ENCODE measurements around the gene SNAI3. TPM values are rescaled to one million over a fixed set of nuclear protein-coding genes. Genes with fewer than 3 reads are reported as not detected.

The SNAI3 gene
- total RNA-seq, 1 experiment from 2014 or later = 1.4 TPM

DNA sequence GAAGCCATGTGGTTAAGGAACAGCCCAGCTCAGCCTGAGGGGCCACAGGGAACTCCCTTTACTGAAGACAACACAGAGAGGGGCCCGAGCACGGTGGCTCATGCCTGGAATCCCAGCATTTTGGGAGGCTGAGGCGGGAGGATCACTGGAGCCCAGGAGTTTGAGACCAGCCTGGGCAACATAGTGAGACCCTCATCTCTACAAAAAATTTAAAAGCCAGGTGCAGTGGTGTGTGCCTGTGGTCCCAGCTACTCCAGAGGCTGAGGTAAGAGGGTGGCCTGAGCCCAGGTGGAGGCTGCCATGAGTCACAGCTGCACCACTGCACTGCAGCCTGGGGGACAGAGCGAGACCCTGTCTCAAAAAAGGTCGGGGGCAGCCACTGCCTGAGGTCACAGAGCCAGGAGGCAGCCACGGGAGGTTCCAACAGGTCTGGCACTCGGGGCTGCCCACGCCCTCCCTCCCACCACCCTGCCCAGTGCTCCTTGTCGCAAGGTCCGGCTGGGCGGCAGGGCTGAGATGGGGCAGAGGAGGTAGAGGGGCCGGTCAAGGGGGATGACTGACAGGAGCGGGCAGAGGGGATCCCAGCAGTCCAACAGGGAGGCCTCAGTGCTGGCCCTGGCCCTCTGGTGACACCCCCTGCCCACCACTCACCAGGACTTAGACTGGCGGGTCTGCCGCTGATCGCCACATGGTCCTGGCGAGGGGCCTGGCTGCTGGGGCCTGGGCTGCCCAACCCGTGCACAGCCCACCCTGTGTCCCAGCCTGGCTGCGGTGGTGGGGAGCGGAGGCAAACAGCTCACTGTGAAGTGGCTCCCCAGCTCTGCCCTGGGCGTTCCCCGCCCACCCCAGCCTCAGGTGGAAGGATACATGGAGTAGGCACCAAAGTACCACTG is 38.9 kb downstream of the SNAI3 start:
- Histone ChIP-seq H4K20me1 (ENCODE audit: insufficient read depth, low read depth, low read length) (peaks cover 43% of the 10 kb centered on the region), H3K4me2 (ENCODE audit: low read depth, low read length, poor library complexity, severe bottlenecking) (no peak overlapping the region), H3K4me3 (ENCODE audit: low read length) (no peak overlapping the region), H3K79me2 (ENCODE audit: low read length) (peaks cover 18% of the 10 kb centered on the region), H3K27me3 (ENCODE audit: low read length) (no peaks in the 10 kb centered on the region), H3K27ac (ENCODE audit: low read length) (no peak overlapping the region), H2AFZ (ENCODE audit: low read length) (no peak overlapping the region), H3K4me1 (ENCODE audit: low read length) (peaks cover 26% of the 10 kb centered on the region), H3K36me3 (ENCODE audit: insufficient read depth, low read length) (no peaks in the 10 kb centered on the region; the same call in none of the 2 replicates), H3K9ac (ENCODE audit: low read length) (no peak overlapping the region), H3K9me3 (ENCODE audit: low read length) (no peaks in the 10 kb centered on the region), H3K9me2 (replicated peaks; ENCODE audit: insufficient read depth, low read length) (no peaks in the 10 kb centered on the region)
- DNase-seq = no peak

DNA sequence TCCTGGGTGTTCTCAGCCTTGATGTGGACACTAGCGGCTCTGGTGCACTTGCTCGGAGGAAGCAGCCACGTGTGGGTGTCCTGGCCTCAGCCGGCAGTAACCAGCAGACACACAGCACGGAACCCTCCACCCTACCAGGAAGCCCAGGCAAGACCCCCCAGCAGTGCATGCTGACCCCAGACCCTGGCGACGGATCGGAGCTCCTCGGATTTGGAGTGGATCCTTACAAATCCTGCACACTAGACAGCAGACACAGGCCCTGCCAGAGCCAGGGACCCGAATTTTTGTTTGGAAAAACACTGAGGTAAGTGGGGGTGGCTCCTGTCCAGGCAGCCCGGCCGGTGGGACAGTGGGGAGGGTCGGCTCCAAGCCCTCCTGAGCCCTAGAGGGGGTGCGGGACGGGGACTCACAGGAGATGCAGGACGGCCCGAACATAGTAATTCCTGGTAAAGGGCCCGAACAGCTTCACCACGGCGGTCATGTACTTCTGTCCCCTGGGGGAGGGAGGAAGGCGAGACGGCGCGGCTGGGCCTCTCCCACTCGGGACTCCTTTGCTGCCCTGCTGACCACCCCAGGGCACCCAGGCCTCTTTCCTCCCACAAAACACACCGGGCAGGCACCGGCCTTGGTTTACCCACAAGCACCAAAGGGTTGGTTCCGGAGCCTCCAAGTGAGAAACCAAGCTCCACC is 39.8 kb downstream of the SNAI3 start:
- H3K36me3 ChIP-seq (ENCODE audit: insufficient read depth, low read length) = no peaks in the 10 kb centered on the region; the same call in none of the 2 replicates

GRCh38 chr16:88645941-88646340 is 40.4 kb downstream of the SNAI3 start:
- DNase-seq = no peak
- Histone ChIP-seq H3K27ac (ENCODE audit: low read length) (no peak overlapping the region), H3K9ac (ENCODE audit: low read length) (no peak overlapping the region), H3K4me3 (ENCODE audit: low read length) (no peak overlapping the region), H3K36me3 (ENCODE audit: insufficient read depth, low read length) (no peaks in the 10 kb centered on the region; the same call in none of the 2 replicates), H3K9me2 (replicated peaks; ENCODE audit: insufficient read depth, low read length) (no peaks in the 10 kb centered on the region), H2AFZ (ENCODE audit: low read length) (no peak overlapping the region), H3K4me2 (ENCODE audit: low read depth, low read length, poor library complexity, severe bottlenecking) (no peak overlapping the region), H3K79me2 (ENCODE audit: low read length) (peaks cover 18% of the 10 kb centered on the region), H3K4me1 (ENCODE audit: low read length) (peaks cover 14% of the 10 kb centered on the region), H3K27me3 (ENCODE audit: low read length) (no peaks in the 10 kb centered on the region), H3K9me3 (ENCODE audit: low read length) (no peaks in the 10 kb centered on the region), H4K20me1 (ENCODE audit: insufficient read depth, low read depth, low read length) (peaks cover 47% of the 10 kb centered on the region)

More for the DNA sequence above, 39.8 kb downstream of the SNAI3 start:
- H3K79me2 ChIP-seq (ENCODE audit: low read length) = peaks cover 18% of the 10 kb centered on the region
- H3K27me3 ChIP-seq (ENCODE audit: low read length) = no peaks in the 10 kb centered on the region
- no peak overlapping the region for H3K9ac ChIP-seq (ENCODE audit: low read length)
- H3K9me3 ChIP-seq (ENCODE audit: low read length) = no peaks in the 10 kb centered on the region
- H3K4me3 ChIP-seq (ENCODE audit: low read length) = no peak overlapping the region
- no peak for DNase-seq
- no peak overlapping the region for H3K27ac ChIP-seq (ENCODE audit: low read length)
- H3K4me1 ChIP-seq (ENCODE audit: low read length) = peaks cover 17% of the 10 kb centered on the region
- H4K20me1 ChIP-seq (ENCODE audit: insufficient read depth, low read depth, low read length) = peaks cover 43% of the 10 kb centered on the region
- H3K9me2 ChIP-seq (replicated peaks; ENCODE audit: insufficient read depth, low read length) = no peaks in the 10 kb centered on the region
- no peak overlapping the region for H2AFZ ChIP-seq (ENCODE audit: low read length)
- no peak overlapping the region for H3K4me2 ChIP-seq (ENCODE audit: low read depth, low read length, poor library complexity, severe bottlenecking)

DNA sequence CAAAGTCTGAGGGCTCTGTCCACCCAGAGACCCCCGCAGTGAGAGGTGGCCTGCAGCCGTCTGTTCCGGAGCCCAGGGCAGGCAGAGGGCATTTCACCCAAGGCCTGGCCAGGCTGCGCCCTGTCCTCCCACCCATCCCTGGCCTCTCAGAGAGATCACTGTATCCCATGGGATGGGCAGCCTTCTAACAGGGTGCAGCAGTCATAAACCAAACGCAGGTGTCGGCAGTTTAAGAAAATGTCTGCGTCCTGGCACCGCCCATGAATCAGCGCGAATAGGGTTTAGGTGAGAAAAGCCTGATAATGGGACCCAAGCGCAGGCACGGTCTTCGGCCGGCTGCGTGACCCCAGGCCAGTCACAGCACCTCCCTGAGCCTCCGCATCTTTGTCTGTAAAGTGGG is 40.9 kb downstream of the SNAI3 start:
- H3K27ac ChIP-seq (ENCODE audit: low read length) = no peak overlapping the region
- peaks cover 49% of the 10 kb centered on the region for H4K20me1 ChIP-seq (ENCODE audit: insufficient read depth, low read depth, low read length)
- H3K4me1 ChIP-seq (ENCODE audit: low read length) = peaks cover 19% of the 10 kb centered on the region
- H3K79me2 ChIP-seq (ENCODE audit: low read length) = peaks cover 15% of the 10 kb centered on the region
- H3K4me3 ChIP-seq (ENCODE audit: low read length) = no peak overlapping the region
- H3K9ac ChIP-seq (ENCODE audit: low read length) = no peak overlapping the region
- DNase-seq = no peak
- H3K27me3 ChIP-seq (ENCODE audit: low read length) = no peaks in the 10 kb centered on the region
- H2AFZ ChIP-seq (ENCODE audit: low read length) = no peak overlapping the region
- no peaks in the 10 kb centered on the region for H3K9me3 ChIP-seq (ENCODE audit: low read length)
- H3K9me2 ChIP-seq (replicated peaks; ENCODE audit: insufficient read depth, low read length) = no peaks in the 10 kb centered on the region
- H3K36me3 ChIP-seq (ENCODE audit: insufficient read depth, low read length) = no peaks in the 10 kb centered on the region; the same call in none of the 2 replicates
- no peak overlapping the region for H3K4me2 ChIP-seq (ENCODE audit: low read depth, low read length, poor library complexity, severe bottlenecking)

- no peak overlapping the region for H3K27ac ChIP-seq (ENCODE audit: low read length)
- DNase-seq = no peak
- no peak overlapping the region for H3K4me3 ChIP-seq (ENCODE audit: low read length)
- no peaks in the 10 kb centered on the region for H3K9me3 ChIP-seq (ENCODE audit: low read length)
- H3K4me2 ChIP-seq (ENCODE audit: low read depth, low read length, poor library complexity, severe bottlenecking) = no peak overlapping the region
- no peak overlapping the region for H3K9ac ChIP-seq (ENCODE audit: low read length)
- peaks cover 25% of the 10 kb centered on the region for H3K4me1 ChIP-seq (ENCODE audit: low read length)
- H2AFZ ChIP-seq (ENCODE audit: low read length) = no peak overlapping the region
- H3K79me2 ChIP-seq (ENCODE audit: low read length) = no peaks in the 10 kb centered on the region
- H3K9me2 ChIP-seq (replicated peaks; ENCODE audit: insufficient read depth, low read length) = no peaks in the 10 kb centered on the region
- no peaks in the 10 kb centered on the region for H3K27me3 ChIP-seq (ENCODE audit: low read length)
- no peaks in the 10 kb centered on the region; the same call in 1 of the 2 replicates for H3K36me3 ChIP-seq (ENCODE audit: insufficient read depth, low read length)
- peaks cover 51% of the 10 kb centered on the region for H4K20me1 ChIP-seq (ENCODE audit: insufficient read depth, low read depth, low read length)
Observed at GRCh38 chr16:88643644-88643932, 42.7 kb downstream of the SNAI3 start.

DNA sequence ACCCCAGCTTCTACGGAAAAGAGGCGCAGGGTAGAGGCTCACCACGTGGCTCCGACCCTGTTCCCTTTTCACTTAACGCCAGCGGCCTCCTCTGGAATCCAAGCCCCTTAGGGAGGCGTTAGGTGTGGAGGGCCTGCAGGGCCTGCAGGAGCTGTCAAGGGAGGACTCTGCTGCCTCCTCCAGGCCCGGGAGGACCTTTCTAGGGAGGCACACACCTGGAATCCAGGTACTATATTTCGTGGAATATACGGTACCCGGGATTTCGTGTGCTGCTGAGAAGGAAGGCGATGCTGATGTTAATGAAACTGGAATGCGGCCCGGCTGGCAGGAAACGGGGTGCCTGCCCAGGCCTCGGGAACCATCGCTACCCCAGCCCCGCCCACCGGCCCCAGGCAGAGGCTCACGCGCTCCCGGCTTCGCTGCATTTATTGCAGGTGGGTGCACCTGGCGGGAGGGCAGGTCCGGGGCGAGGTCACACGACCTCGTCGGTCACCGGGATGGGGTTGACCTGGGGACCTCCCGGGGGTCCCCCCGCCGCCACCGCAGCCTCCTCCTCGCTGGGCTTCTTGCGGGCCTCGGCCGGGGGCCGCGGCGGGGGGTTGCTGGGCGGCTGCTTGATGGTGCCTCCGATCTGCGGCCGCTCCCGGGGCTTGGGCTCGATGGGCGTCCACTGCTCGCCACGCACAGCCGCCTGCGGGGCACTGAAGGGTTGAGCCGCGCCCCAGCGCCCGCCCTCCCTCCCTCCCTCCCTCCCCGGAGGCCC is 43.2 kb downstream of the SNAI3 start:
- Histone ChIP-seq H3K79me2 (ENCODE audit: low read length) (no peaks in the 10 kb centered on the region), H3K27me3 (ENCODE audit: low read length) (no peaks in the 10 kb centered on the region), H2AFZ (ENCODE audit: low read length) (no peak overlapping the region), H3K4me2 (ENCODE audit: low read depth, low read length, poor library complexity, severe bottlenecking) (no peak overlapping the region), H4K20me1 (ENCODE audit: insufficient read depth, low read depth, low read length) (peaks cover 48% of the 10 kb centered on the region), H3K4me1 (ENCODE audit: low read length) (peaks cover 25% of the 10 kb centered on the region), H3K9me3 (ENCODE audit: low read length) (no peaks in the 10 kb centered on the region), H3K36me3 (ENCODE audit: insufficient read depth, low read length) (no peaks in the 10 kb centered on the region; the same call in 1 of the 2 replicates), H3K9ac (ENCODE audit: low read length) (no peak overlapping the region), H3K27ac (ENCODE audit: low read length) (no peak overlapping the region), H3K4me3 (ENCODE audit: low read length) (no peak overlapping the region), H3K9me2 (replicated peaks; ENCODE audit: insufficient read depth, low read length) (no peaks in the 10 kb centered on the region)
- DNase-seq = no peak

GRCh38 chr16:88640498-88641247 is 45.6 kb downstream of the SNAI3 start:
- peak overlapping the region; percentile 40 for H3K4me2 ChIP-seq (ENCODE audit: low read depth, low read length, poor library complexity, severe bottlenecking)
- peak; percentile 80 for DNase-seq
- peaks cover 41% of the 10 kb centered on the region for H4K20me1 ChIP-seq (ENCODE audit: insufficient read depth, low read depth, low read length)
- H3K27ac ChIP-seq (ENCODE audit: low read length) = no peak overlapping the region
- H2AFZ ChIP-seq (ENCODE audit: low read length) = no peak overlapping the region
- H3K79me2 ChIP-seq (ENCODE audit: low read length) = no peaks in the 10 kb centered on the region
- peaks cover 26% of the 10 kb centered on the region for H3K4me1 ChIP-seq (ENCODE audit: low read length)
- no peak overlapping the region for H3K4me3 ChIP-seq (ENCODE audit: low read length)
- H3K9me2 ChIP-seq (replicated peaks; ENCODE audit: insufficient read depth, low read length) = no peaks in the 10 kb centered on the region
- H3K36me3 ChIP-seq (ENCODE audit: insufficient read depth, low read length) = no peaks in the 10 kb centered on the region; the same call in 1 of the 2 replicates
- H3K9me3 ChIP-seq (ENCODE audit: low read length) = no peaks in the 10 kb centered on the region
- no peaks in the 10 kb centered on the region for H3K27me3 ChIP-seq (ENCODE audit: low read length)
- no peak overlapping the region for H3K9ac ChIP-seq (ENCODE audit: low read length)

All from Karpas-422 (cell line).